GM18861 (cell line): ENCODE data around the gene ST3GAL2.
A peak's percentile ranks its signal among the peaks of the same experiment; 100 is the strongest.
"Not testable (repeated sequence)": the region's sequence is repeated elsewhere in the genome, so short reads cannot be mapped to it uniquely, and the experiment has no call there.

Source experiments
- ATAC-seq: cut with Tn5 transposase; IDR thresholded peaks from one replicate; pipeline ENCODE4 v1.9.1; 2021; ENCODE audit not compliant: unreplicated experiment

ST3GAL2 gene

DNA sequence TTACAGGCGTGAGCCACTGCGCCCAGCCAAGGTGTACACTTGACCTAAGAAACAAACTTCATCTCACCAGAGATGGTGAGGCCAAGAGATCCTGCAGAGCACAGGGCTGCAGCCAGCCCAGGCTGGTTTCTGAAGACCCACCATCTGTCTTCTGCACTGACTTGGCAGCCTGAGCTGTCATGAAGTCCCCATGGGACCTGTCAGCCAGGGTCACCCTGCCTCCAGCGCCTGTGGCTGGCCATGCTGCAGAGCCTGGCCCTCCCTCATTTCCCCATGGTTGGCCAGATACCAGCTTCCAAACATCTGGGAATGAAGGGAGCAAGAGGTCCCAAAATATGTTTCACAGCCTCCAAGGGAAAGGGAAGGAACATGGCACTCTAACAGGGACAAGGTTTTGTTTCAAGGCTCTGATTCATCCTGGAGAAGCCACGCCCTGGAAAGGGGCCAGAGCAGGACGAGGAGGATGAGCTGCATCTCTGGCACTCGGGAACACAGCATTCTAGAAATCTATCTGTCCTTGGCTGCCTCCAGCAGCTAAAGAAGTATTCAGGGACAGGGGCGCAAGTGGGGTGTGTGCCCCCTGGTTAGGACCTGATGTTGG lies 46.9 kb downstream of the ST3GAL2 start:
- no peak for ATAC-seq

DNA sequence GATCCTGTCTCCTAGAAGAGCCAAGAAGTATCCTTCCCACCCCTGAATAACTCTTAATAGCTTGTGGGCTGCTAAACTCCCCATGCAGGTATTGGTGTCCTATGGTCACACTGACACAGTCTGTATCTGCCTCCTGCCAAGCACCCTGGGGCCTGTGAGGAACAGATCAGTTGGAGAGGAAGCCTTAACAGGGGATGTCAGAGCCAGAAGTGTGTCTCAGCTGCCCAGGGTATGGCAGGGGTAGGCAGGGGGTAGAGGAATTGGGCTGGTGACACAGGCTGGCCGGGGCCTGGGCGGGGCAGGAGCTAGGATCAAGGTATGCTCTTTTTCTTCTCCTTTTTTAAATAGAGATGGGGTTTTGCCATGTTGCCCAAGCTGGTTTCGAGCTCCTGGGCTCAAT lies 47.5 kb downstream of the ST3GAL2 start:
- no peak for ATAC-seq

DNA sequence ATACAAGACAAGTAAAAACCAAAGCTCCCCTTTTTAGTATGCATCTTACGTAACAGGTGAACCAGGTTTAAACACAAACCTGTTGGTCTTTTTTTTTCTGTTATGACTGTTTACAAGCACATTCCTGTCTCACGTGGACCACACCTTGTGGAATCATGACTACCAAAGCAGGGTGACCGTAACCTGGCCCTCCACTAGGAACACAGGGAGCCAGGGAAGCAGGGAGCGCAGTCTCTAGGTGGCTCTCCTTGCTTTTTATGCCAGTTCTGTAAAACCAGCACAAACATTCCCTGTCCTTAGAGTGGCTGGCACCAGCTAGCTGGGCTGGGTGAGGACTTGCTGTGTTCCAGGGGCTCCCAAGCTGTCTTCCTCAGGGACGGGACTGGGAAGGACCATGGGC lies 48.1 kb downstream of the ST3GAL2 start:
- no peak for ATAC-seq

DNA sequence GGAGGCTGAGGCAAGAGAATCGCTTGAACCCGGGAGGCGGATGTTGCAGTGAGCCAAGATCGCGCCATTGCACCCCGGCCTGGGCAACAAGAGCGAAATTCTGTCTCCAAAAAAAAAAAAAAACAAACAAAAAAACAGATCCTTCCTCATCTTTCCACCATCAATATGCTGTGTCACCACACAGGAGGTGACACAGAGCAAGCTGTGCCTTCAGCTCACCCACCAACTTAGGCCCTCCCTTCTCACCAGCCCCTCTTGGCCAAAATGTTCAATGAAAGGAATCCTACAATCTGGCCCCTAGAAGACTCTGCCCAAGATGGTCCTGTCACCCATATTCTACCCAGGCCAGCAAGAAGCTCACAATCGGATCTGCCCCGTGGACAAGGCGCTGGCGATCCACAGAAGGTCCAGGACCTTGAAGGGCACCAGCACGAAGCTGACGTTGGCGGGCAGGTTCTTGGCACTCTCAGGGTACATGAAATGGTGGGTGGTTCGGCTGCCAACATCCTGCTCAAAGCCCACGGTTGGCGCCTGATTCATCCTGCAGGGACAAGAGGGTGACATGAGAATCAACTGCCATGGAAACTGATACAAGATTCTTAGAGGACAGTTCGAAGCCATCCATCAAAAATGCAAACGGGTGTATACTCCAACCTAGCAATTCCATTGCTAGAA lies 50.8 kb downstream of the ST3GAL2 start:
- ATAC-seq = no peak

DNA sequence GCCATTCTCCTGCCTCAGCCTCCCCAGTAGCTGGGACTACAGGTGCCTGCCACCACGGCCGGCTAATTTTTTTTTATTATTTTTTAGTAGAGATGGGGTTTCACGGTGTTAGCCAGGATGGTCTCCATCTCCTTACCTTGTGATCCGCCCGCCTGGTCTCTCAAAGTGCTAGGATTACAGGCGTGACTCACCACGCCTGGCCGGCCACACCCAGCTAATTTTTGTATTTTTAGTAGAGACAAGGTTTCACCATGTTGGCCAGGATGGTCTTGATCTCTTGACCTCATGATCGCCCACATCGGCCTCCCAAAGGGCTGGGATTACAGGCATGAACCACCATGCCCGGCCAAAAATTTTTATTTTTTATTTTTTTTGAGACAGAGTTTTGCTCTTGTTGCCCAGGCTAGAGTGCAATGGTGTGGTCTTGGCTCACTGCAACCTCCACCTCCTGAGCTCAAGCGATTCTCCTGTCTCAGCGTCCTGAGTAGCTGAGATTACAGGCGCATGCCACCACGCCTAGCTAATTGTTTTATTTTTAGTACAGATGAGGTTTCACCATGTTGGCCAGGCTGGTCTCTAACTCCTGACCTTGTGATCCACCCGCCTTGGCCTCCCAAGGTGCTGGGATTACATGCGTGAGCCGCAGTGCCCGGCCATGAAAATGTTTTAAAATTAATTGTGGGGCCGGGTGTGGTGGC lies 52.5 kb downstream of the ST3GAL2 start:
- ATAC-seq = not testable (repeated sequence)

DNA sequence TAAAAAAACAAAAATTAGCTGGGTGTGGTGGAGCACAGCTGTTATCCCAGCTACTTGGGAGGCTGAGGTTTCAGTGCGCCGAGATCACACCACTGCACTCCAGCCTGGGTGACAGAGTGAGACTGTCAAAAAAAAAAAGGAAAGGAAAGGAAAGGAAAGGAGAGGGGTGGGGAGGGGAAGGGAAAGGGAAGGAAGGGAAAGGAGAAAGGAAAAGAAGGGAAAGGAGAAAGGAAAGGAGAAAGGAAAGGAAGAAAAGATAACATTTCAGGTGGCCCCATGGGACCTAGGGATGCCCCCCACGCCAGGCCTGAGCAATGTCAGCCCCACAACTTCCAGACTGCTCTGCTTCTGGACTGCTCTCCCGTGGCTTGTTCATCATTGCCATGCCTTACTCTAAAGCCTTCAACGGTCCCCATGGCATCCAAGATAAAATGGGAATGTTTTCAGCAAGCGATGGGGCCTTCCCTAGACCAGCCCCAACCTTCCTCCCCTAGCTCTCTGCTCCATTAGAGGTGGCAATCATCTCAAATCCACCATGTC lies 55.4 kb downstream of the ST3GAL2 start:
- no peak for ATAC-seq

DNA sequence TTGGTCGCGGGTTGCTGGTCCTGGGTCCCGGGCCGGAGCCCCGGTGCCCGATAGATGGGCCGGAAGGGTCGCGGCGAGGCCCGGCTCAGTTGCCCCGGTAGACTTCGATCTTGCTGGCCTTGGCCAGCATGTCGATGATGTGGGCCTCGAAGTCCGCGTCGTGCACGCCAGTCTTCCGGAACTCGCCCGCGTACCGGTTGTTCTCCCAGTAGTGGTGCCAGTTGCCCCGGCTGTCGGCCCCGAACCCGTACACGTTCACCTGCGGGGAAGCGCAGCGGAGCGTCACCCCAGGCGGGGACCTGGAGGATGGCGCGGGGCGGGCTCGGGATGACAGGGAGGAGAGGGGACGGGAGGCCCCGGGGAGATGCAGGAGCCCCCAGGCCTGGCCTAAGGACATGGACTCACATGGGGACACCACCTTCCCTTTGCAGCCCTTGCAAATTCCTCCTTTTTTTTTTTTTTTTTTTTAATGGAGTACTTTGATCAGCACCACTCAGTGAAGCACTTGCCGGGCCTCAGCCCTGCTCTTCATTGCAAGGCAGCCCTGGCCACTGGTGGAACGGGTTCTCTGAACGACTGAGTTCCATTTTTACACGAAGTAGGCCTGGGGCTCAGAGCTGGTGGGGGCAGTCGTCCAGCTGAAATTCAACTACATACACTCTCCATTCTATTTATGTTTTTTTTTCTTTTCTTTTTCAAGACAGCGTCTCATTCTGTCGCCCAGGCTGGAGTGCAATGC lies 57.1 kb downstream of the ST3GAL2 start:
- no peak for ATAC-seq

DNA sequence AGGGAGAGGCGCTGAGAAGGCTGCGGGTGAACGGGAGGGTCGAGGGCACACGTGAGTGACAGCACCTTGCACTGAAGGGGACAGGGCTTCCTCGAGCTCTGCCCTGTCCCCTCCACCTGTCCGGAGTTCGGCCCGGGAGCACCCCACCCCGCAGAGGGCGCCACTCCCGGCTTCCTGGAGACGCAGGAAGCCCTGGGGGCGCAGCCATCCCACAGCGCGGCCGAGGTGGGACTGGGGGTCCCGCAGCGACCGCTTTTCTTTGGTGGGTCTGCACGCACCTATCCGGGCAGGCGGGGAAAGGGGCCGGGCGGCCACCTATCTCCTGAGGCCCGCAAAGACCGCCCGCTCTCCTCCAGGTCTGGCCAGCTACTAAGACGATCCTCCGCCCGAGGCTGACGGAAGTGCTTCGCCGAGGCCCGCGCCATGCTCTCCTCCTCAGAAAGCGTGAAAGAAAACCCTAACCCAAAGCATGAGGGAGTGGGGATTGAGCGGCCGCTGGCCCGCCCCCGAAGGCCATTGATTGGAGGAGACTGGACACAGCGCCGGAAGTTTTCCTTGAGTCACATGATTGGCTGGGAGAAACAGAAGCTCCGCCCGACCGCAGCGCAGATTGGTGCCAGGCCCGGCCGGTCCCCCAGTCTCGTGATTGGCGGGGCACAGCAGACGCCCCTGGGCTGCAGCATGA lies 57.8 kb downstream of the ST3GAL2 start:
- peak; percentile 85 for ATAC-seq

DNA sequence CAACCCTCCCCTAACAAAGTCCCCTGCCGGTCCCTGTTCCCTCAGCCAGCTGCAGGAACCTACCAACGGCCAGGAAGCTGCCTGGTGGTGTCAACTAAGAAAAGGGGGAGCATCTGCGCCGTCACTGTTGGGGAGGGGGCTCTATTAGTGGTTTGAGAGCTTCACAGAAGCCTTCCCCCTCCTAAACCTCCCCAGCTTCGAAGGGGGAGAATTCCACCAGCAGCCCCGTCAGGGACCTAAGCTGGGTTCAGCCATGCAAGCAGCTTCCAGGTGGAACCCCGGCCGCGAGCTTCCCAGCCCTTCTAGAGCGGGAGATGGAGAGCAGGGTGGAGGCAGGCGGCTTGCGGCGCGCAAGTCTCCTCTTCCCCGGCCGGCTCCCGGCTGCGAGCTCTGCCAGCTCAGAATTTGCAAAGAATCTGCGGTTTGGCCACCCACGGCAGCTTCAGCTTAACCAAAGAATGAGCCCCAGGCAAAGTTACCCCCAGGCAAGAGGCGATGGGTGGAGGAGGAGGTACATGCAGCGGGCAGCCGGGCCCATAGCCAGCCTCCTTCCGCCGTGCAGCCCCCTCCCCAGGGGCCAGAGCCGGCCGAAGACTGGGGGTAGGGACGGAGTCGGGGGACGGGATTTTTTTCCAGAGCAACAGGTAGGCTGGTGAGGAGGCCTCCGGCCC lies 58.5 kb downstream of the ST3GAL2 start:
- ATAC-seq = peak; percentile 8

DNA sequence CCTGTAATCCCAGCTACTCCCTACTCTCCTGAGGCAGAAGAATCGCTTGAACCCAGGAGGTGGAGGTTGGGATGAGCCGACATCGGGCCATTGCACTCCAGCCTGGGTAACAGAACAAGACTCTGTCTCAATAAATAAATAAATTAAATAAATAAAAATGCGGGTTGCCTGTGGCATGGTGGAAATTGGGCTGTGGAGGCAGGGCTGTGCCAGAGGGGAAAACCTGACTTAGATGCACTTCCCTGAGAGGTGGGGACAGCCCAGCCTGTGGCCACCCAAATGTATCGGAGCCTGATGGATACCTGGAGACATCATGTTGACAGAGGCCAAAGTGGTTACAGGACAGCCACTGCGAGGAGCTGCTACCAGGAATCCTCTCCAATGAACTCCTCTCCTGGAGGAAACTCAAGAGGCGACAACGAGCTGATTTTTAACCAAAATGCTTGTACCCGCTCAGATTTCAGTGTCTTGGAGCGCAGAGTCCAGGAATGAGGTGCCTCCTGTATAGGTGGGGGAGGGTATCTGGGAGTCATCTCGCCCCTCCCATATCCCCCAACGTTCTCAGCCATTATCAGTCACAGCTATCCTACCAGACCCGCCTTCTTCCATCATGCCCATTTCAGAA lies 59.9 kb downstream of the ST3GAL2 start:
- ATAC-seq = no peak

DNA sequence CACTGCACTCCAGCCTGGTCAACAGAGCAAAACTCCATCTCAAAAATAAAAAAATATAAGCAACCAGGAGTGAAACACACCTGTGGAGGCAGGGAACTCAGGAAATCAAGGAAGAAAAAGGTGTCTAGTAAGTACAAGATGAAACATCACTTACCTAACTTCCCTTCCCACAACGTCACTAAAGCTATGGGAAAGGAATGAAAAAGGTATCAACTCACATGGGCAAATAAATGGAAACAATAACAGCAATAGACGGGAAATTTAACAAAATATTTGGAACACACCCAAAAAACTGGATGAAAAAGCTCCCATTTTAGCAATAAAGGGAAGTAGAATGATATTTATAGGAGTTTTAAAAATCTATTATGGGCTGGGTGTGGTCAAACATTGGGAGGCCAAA lies 61.1 kb downstream of the ST3GAL2 start:
- no peak for ATAC-seq

DNA sequence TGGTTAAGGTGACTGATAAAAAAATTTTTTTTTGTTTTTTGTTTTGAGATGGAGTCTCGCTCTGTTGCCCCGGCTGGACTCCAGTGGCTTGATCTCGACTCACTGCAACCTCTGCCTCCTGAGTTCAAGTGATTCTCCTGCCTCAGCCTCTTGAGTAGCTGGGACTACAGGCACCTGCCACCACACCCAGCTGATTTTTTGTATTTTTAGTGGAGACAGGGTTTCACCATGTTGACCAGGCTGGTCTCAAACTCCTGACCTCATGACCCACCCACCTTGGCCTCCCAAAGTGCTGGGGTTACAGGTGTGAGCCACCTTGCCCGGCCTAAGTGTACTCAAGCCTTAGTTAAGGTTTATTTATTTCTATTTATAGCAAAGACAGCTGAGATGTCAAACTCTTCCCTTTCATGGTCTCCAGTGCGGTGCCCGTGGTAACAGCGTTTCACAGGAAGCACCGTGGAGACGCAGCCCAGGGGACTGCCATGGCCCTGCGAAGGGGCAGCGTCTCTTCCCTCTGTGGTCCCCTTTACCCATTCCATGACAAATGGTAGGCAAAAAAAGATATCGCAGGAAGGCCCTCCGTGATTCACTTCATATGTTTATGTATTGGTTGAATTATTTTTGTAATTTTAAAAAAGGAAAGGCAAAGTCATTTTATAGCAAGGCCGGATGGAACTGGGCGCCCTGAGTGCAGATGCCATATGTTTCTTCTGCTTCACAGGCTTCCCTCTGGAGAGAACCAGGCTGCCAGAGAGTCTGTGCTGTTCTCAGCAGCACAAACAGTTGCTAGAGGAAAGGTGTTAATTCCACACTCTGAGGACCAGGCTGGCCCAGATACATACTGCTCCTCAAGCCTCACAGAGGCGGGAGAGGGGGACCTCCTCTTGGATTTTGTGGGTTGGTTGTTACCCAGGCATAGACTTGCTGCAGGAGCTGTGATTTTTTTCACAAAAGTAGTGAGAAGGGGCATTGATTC lies 63.0 kb downstream of the ST3GAL2 start:
- ATAC-seq = no peak

DNA sequence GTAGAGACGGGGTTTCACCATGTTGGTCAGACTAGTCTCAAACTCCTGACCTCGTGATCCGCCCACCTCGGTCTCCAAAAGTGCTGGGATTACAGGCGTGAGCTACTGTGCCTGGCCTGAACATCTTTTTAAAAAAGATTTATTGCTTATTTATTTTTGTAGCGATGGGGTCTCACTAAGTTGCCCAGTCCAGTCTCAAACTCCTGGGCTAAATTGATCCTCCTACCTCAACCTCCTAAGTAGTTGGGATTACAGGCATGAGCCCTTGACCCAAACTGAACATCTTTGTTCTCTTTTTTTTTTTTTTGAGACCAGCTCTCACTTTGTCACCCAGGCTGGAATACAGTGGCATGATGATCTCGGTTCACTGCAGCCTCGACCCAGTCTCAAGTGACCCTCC lies 64.7 kb downstream of the ST3GAL2 start:
- no peak for ATAC-seq

DNA sequence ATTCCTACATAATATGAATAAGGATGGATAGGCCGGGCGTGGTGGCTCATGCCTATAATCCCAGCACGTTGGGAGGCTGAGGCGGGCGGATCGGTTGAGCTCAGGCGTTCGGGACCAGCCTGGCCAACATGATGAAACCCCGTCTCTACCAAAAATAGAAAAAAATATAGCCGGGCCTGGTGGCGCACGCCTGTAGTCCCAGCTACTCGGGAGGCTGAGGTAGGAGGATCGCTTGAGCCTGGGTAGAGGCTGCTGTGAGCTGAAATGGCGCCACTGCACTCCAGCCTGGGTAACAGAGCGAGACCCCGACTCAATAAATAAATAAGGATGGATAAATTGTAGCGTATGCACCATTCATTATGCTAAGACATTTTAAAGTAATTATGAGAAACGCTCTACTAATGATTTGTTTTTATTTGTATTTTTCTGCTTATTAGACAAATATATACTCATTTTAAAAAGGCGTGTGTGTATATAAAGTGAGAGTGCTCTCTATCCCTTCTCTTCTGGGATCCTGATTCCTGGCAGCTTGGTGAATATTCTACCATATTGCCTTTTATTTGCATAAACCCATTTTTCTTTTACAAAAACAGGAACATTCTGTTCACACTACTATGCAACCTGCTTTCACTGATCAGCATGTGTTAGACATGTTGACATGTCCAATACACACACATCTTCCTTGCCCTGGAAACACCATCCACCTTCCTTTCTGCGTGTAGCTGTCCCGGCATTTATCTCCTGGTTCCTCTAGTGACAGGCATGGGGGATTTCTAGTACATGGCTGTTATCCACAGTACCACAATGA lies 65.8 kb downstream of the ST3GAL2 start:
- ATAC-seq = no peak

DNA sequence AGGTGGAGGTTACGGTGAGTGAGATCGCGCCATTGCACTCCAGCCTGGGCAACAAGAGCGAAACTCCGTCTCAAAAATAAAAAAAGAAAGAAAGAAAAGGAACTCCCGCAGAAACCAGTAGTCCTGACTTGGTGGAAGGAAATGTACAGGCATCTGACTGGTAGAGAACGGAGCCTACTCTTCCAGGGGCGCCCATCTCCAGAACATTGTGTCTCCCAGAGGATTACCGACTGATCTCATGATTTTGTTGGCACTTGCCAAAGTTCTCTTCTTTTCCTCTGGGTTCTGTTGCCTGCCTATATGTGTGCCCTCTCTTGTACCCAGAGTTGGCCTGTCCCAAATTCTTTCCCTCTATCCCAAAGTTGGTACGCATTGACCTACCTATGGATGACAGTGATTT lies 68.0 kb downstream of the ST3GAL2 start:
- ATAC-seq = no peak

DNA sequence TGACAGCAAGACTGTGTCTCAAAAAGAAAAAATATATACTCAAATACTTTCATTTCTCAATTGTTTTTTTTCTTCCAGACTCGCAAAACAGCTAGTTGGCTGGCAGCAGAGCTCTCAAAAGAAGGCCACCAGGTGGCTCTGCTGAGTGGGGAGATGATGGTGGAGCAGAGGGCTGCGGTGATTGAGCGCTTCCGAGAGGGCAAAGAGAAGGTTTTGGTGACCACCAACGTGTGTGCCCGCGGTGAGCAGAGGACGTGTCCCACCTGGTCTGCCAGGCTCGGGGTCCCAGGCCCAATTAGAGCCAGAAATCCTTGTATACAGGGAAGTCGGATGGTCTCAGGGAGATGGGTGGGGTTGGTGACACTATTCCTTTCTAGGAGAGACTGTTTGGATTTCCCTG lies 68.8 kb downstream of the ST3GAL2 start:
- ATAC-seq = not testable (repeated sequence)

DNA sequence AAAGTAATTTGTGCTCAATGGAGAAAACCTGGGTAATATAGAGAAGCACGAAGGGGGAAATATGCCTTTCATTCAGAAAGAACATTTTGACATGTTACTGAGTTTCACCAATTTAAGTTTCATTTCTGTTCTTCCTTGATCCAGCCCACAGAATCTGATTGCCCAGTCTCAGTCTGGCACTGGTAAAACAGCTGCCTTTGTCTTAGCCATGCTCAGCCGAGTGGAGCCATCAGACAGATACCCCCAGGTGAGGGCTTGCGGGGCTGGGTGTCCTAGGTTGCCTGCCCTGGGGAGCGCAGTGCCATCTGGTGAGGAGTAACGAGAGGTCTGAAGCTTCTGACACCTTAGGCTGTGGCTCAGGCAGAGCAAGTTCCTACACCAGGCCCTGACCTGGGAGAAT lies 74.5 kb downstream of the ST3GAL2 start:
- no peak for ATAC-seq

DNA sequence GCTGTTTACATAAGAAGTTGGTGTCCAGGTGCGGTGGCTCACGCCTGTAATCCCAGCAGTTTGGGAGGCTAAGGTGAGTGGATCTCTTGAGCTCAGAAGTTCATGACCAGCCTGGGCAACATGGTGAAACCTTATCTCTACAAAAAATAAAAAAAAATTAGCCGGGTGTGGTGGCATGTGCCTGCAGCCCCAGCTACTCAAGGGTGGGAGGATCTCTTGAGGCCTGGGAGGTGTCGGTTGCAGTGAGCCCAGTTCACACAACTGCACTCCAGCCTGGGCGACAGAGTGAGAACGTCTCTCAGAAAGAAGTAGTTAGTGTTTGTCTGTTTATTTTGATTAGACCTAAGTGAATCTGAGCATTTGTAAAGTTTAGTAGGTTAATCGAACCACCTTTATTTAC lies 79.3 kb downstream of the ST3GAL2 start:
- no peak for ATAC-seq
